Right lobe of liver (tissue), 6 donors: ENCODE results near the gene SDR42E2. TPM values are rescaled to one million over a fixed set of nuclear protein-coding genes. Genes with fewer than 3 reads are reported as not detected.
A peak's percentile ranks its signal among the peaks of the same experiment; 100 is the strongest.

Experiments used
- ATAC-seq, 4 donors: fragments of 200-7000 bp; cut with Tn5 transposase; one replicate each; pipeline ENCODE4 v1.9.1; 2020; ENCODE audit warnings: mild to moderate bottlenecking in 4 of 4, moderate library complexity in 4 of 4
- DNase-seq, 3 donors: peaks; one replicate each; pipeline ENCODE4 v3.0.0-alpha.2; 2020
- H3K27ac ChIP-seq, 3 donors: fragments of 200-600 bp; one replicate each; pipeline ENCODE4 v1.8.0; 2022
- H3K27me3 ChIP-seq, 2 donors: fragments of 200-600 bp; one replicate each; pipeline ENCODE4 v1.8.0; 2022
- H3K36me3 ChIP-seq, 4 donors: fragments of 200-600 bp; sonication (generic) in 1 of 4; one replicate each; pipeline versions ENCODE4 v1.5.1 to v1.8.0; 2017 to 2022; ENCODE audit warnings: control low read depth in 1 of 4
- H3K4me1 ChIP-seq, 4 donors: fragments of 200-600 bp; sonication (generic) in 1 of 4; one replicate each; pipeline versions ENCODE4 v1.5.1 to v1.8.0; 2017 to 2022; ENCODE audit warnings: control low read depth in 1 of 4
- H3K4me3 ChIP-seq, 3 donors: fragments of 200-600 bp; one replicate each; pipeline ENCODE4 v1.8.0; 2022
- H3K9me3 ChIP-seq, 4 donors: fragments of 200-600 bp; sonication (generic) in 1 of 4; one replicate each; pipeline versions ENCODE4 v1.5.1 to v1.8.0; 2017 to 2022; ENCODE audit warnings: control low read depth in 1 of 4
- CTCF ChIP-seq, 4 donors: fragments of 200-600 bp in 3 of 4; fragments of 450-650 bp in 1 of 4; IDR thresholded peaks; one replicate each; pipeline versions ENCODE4 v1.5.1 to v1.8.0; 2016 to 2022; ENCODE audit warnings: antibody characterized with exemption in 4 of 4, mild to moderate bottlenecking in 2 of 4
- POLR2A ChIP-seq: fragments of 450-650 bp; IDR thresholded peaks from one replicate; pipeline ENCODE4 v1.6.1; 2017; ENCODE audit warnings: antibody characterized with exemption, mild to moderate bottlenecking
- WGBS: methylation state at CpG from one replicate; pipeline ENCODE4 v1.1.6; 2018; ENCODE audit warnings: low coverage, low lambda C conversion rate; ENCODE audit not compliant: insufficient coverage; ENCODE audit errors: missing lambda C conversion rate; 5-methylcytosine and 5-hydroxymethylcytosine counted together
- intact Hi-C, 2 donors: fragments of 100-400 bp; cut with DNase I; formaldehyde crosslinking; loops; one replicate each; pipeline versions ENCODE4 v1.11.2 to v1.14.1; 2022
- total RNA-seq, 6 experiments: library from RNA; depleted of rRNA in 2 of 6; stranded (reverse); fragments of >200 nt in 2 of 6; fragmentation: NEBNext Ultra II Directional in 3 of 6; extraction: Animal tissue kit (Norgen Biotek cat#: 25700) in 3 of 6; gene quantifications; one replicate each; pipeline versions ENCODE4 v1.1.0 to v1.2.4, GENCODE V29; 2016 to 2023
- donor health status: DM: no; HTN: yes; CAD: no.
- donor health status: DM: no; HTN: no; CAD: no.
- donor health status: DM: no; HTN: no; CAD: no.
- donor health status: DM: no; HTN: yes; CAD: no.
- donor health status: DM: no; HTN: yes; CAD: no.

SDR42E2 gene
- total RNA-seq, 6 experiments from 2014 or later: not detected

DNA sequence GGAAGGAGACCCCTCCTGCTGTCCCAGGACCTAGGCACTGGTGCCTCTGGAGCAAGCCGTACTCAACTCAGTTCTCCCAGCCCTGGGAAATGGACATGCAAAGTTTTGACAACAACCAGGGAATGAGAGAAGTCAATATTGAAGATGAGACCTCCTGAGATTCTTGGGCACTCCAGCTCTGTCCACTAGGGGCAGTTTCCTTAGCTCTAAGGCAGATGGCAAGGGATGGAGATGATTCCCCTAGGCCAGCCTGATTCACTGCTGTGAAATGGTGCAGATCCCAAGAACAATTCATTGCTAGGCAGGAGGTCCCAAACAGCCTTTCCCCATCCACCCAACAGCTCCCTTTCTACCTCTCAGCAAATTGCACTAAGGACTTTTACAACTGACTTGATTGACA is 20.5 kb upstream of the SDR42E2 start:
- H3K4me1 ChIP-seq: no peaks in the 10 kb centered on the region
- ATAC-seq: no peak
- no peak for DNase-seq

DNA sequence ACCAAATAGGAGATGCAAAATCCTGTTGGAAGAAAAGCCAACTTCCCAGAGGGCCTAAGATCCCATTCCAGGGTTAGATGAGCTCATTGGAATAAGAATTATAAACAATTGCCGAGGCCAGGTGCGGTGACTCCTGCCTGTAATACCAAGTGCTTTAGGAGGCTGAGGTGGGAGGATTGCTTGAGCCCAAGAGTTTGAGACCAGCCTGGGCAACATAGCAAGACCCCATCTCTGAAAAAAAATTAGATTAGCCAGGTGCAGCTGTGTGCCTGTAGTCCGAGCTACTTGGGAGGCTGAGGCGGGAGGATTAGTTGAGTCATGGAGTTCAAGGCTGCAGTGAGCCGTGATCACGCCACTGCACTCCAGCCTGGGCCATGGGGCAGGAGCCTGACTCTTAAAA is 17.8 kb upstream of the SDR42E2 start:
- intact Hi-C loops: no loop called here
- ATAC-seq: no peak

More for the DNA sequence above, 20.5 kb upstream of the SDR42E2 start:
- no peaks in the 10 kb centered on the region for H3K36me3 ChIP-seq
- H3K4me3 ChIP-seq: no peak overlapping the region
- no peaks in the 10 kb centered on the region for H3K27me3 ChIP-seq
- no peak overlapping the region for H3K27ac ChIP-seq
- no peaks in the 10 kb centered on the region for H3K9me3 ChIP-seq
- intact Hi-C loops: no loop called here
- TF ChIP-seq POLR2A (no peak), CTCF (IDR thresholded peaks at IDR 0.05) (peak in 3 of 4 donors; percentile 13 to 30 (median 14))
- WGBS: no CpG with 5 or more reads among the region's 1 CpG

GRCh38 chr16:22147853-22148252 is 14.5 kb upstream of the SDR42E2 start:
- H3K9me3 ChIP-seq: no peaks in the 10 kb centered on the region
- ATAC-seq (no peak), DNase-seq (no peak)
- intact Hi-C loops: no loop called here
- H3K4me3 ChIP-seq: no peak overlapping the region
- no peaks in the 10 kb centered on the region for H3K36me3 ChIP-seq
- no peak overlapping the region for H3K27ac ChIP-seq
- TF ChIP-seq POLR2A: no peak
- TF ChIP-seq CTCF (IDR thresholded peaks at IDR 0.05): no peak
- WGBS: 72% methylated on average over 5 of the region's 9 CpGs
- H3K27me3 ChIP-seq: no peaks in the 10 kb centered on the region
- no peaks in the 10 kb centered on the region for H3K4me1 ChIP-seq

More for the DNA sequence above, 17.8 kb upstream of the SDR42E2 start:
- 87% methylated on average over 6 of the region's 6 CpGs for WGBS
- H3K27me3 ChIP-seq: no peaks in the 10 kb centered on the region
- H3K27ac ChIP-seq: no peak overlapping the region
- no peak overlapping the region for H3K4me3 ChIP-seq
- H3K4me1 ChIP-seq: no peaks in the 10 kb centered on the region
- H3K36me3 ChIP-seq: no peaks in the 10 kb centered on the region
- no peak for DNase-seq
- H3K9me3 ChIP-seq: no peaks in the 10 kb centered on the region
- no peak for TF ChIP-seq CTCF (IDR thresholded peaks at IDR 0.05)
- no peak for TF ChIP-seq POLR2A

DNA sequence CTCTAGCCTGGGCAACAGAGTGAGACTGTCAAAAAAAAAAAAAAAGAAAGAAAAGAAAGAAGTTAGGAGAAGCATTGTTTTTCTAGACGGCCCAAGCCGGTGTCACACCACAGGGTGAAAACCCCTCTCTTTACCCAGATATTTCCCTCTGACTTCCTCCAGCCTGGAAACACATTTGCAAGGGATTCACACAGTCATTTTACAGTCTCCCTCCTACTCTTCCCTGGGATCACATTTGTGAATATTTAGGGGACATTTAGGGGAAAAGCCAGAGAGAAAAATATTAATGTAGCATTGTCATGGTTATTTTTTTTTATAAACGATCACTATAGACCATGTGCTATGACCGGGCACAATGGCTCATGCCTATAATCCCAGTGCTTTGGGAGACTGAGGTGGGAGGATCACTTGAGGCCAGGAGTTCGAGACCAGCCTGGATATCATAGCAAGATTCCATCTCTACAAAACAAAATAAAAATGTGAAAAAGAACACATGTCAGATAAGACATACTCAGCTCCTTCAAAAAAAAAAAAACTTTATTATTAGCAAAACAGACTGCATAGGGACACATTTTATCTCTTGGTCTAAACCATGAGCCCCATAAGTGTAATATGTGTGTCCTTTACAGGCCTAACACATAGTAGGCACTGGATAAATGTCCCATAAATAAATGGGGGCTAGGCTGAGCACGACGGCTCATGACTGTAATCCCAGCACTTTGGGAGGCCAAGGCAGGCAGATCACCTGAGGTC is 10.9 kb upstream of the SDR42E2 start:
- no peak overlapping the region for H3K4me3 ChIP-seq
- H3K27ac ChIP-seq: no peak overlapping the region
- no peak for DNase-seq
- WGBS: 74% methylated on average over 5 of the region's 7 CpGs
- H3K4me1 ChIP-seq: peaks cover 0 to 3% (median 0%) of the 10 kb centered on the region in 4 donors
- ATAC-seq: no peak
- no peaks in the 10 kb centered on the region for H3K27me3 ChIP-seq
- TF ChIP-seq POLR2A: no peak
- no peak for TF ChIP-seq CTCF (IDR thresholded peaks at IDR 0.05)
- no peaks in the 10 kb centered on the region for H3K9me3 ChIP-seq
- no peaks in the 10 kb centered on the region for H3K36me3 ChIP-seq
- intact Hi-C loops: no loop called here
